SK-N-MC (cell line): ENCODE data around the gene EIF3F.

Experiments used
- DNase-seq: peaks from one replicate; pipeline ENCODE4 v3.0.0-alpha.2; 2011; ENCODE audit warnings: low read depth, low spot score
- H3K27ac ChIP-seq: fragments of 200-600 bp; sonication (generic); 2 replicates; pipeline ENCODE4 v1.5.1; 2016; ENCODE audit warnings: mixed run types
- H3K36me3 ChIP-seq: fragments of 200-600 bp; sonication (generic); 2 replicates; pipeline ENCODE4 v1.6.1; 2017; ENCODE audit warnings: antibody characterized with exemption, low read length, mixed read lengths; ENCODE audit not compliant: insufficient read depth
- H3K4me3 ChIP-seq: fragments of 200-600 bp; sonication (generic); 2 replicates; pipeline ENCODE4 v1.5.1; 2016
- H3K9ac ChIP-seq: fragments of 200-600 bp; sonication (generic); 2 replicates; pipeline ENCODE4 v1.8.0; 2017; ENCODE audit warnings: mixed run types, mixed read lengths; ENCODE audit not compliant: insufficient read length
- H3K9me3 ChIP-seq: fragments of 200-600 bp; sonication (generic); 2 replicates; pipeline ENCODE4 v1.6.1; 2017; ENCODE audit warnings: low read depth, mild to moderate bottlenecking, antibody characterized with exemption, low read length, moderate library complexity, mixed read lengths
- EZH2 ChIP-seq: fragments of 200-600 bp; sonication (generic); IDR thresholded peaks from one replicate; pipeline ENCODE4 v1.6.1; 2017; ENCODE audit warnings: antibody characterized with exemption
- FOXP2 ChIP-seq: optimal IDR thresholded peaks from 2 replicates; pipeline ENCODE3; 2011; ENCODE audit warnings: mild to moderate bottlenecking, moderate library complexity; ENCODE audit not compliant: insufficient read depth; ENCODE audit errors: extremely low read length, control extremely low read depth
- POLR2AphosphoS5 ChIP-seq: IDR thresholded peaks from 2 replicates; pipeline ENCODE4 v1.6.1; 2012; ENCODE audit warnings: mild to moderate bottlenecking, low read depth, low read length, borderline replicate concordance

Gene EIF3F

GRCh38 chr11:8032122-8032521, 45.0 kb downstream of the EIF3F start:
- TF ChIP-seq EZH2 (no peak), FOXP2 (no peak), POLR2AphosphoS5 (no peak)
- Histone ChIP-seq H3K27ac (no peak overlapping the region), H3K36me3 (no peaks in the 10 kb centered on the region), H3K4me3 (no peak overlapping the region), H3K9ac (no peak overlapping the region), H3K9me3 (no peaks in the 10 kb centered on the region)
- DNase-seq, result no peak

- Histone ChIP-seq H3K9ac (no peak overlapping the region), H3K9me3 (no peaks in the 10 kb centered on the region), H3K27ac (no peak overlapping the region), H3K4me3 (no peak overlapping the region), H3K36me3 (no peaks in the 10 kb centered on the region)
- DNase-seq, result no peak
- no peak for TF ChIP-seq EZH2
Observed at GRCh38 chr11:8032576-8033304, 45.6 kb downstream of the EIF3F start.

GRCh38 chr11:8033305-8034105, 46.4 kb downstream of the EIF3F start:
- no peaks in the 10 kb centered on the region for H3K36me3 ChIP-seq
- no peaks in the 10 kb centered on the region for H3K9me3 ChIP-seq
- no peak overlapping the region for H3K27ac ChIP-seq
- no peak for TF ChIP-seq FOXP2
- no peak for TF ChIP-seq EZH2
- TF ChIP-seq POLR2AphosphoS5, result no peak
- H3K9ac ChIP-seq, result no peak overlapping the region
- no peak for DNase-seq
- no peak overlapping the region for H3K4me3 ChIP-seq

- no peak for DNase-seq
- no peak overlapping the region for H3K27ac ChIP-seq
- no peaks in the 10 kb centered on the region for H3K9me3 ChIP-seq
- TF ChIP-seq FOXP2, result no peak
- no peak for TF ChIP-seq EZH2
- H3K4me3 ChIP-seq, result no peak overlapping the region
- no peak overlapping the region for H3K9ac ChIP-seq
- no peaks in the 10 kb centered on the region for H3K36me3 ChIP-seq
Observed at GRCh38 chr11:8034106-8034585, 47.0 kb downstream of the EIF3F start.

GRCh38 chr11:8034604-8035190, 47.6 kb downstream of the EIF3F start:
- H3K9ac ChIP-seq, result no peak overlapping the region
- no peaks in the 10 kb centered on the region for H3K36me3 ChIP-seq
- DNase-seq, result no peak
- H3K27ac ChIP-seq, result no peak overlapping the region
- TF ChIP-seq FOXP2 (no peak), POLR2AphosphoS5 (no peak), EZH2 (no peak)
- no peaks in the 10 kb centered on the region for H3K9me3 ChIP-seq
- no peak overlapping the region for H3K4me3 ChIP-seq

GRCh38 chr11:8035200-8035855, 48.2 kb downstream of the EIF3F start:
- Histone ChIP-seq H3K9ac (no peak overlapping the region), H3K27ac (no peak overlapping the region), H3K4me3 (no peak overlapping the region), H3K36me3 (no peaks in the 10 kb centered on the region), H3K9me3 (no peaks in the 10 kb centered on the region)
- TF ChIP-seq FOXP2, result no peak
- TF ChIP-seq EZH2, result no peak
- no peak for DNase-seq

GRCh38 chr11:8036002-8036802, 49.1 kb downstream of the EIF3F start:
- Histone ChIP-seq H3K9me3 (no peaks in the 10 kb centered on the region), H3K27ac (no peak overlapping the region), H3K4me3 (no peak overlapping the region), H3K9ac (no peak overlapping the region), H3K36me3 (no peaks in the 10 kb centered on the region)
- TF ChIP-seq POLR2AphosphoS5 (no peak), EZH2 (no peak), FOXP2 (no peak)
- no peak for DNase-seq
